ENCODE results near the gene OLFML1. TPM values are rescaled to one million over a fixed set of nuclear protein-coding genes. Genes with fewer than 3 reads are reported as not detected.

OLFML1 gene
- total and polyA plus RNA-seq, 4 donors = 4.2 to 34.9 (median 15.4) TPM

GRCh38 chr11:7536100-7536499 lies 50.8 kb downstream of the OLFML1 start:
- peaks cover 3% of the 10 kb centered on the region for H3K4me1 ChIP-seq (ENCODE audit: control insufficient read depth, insufficient read depth, low read length)
- WGBS (ENCODE audit: insufficient coverage) = 32% methylated on average over 6 of the region's 8 CpGs
- H3K4me3 ChIP-seq (ENCODE audit: low read depth, low read length) = no peak overlapping the region
- H3K9me3 ChIP-seq (ENCODE audit: control insufficient read depth, insufficient read depth, low read length) = no peaks in the 10 kb centered on the region
- DNase-seq (ENCODE audit: low read depth in 4 of 6, low spot score in 6 of 6) = no peak
- peaks cover 3% of the 10 kb centered on the region for H3K27me3 ChIP-seq (ENCODE audit: control insufficient read depth, insufficient read depth, low read length)
- no peak overlapping the region for H3K27ac ChIP-seq (ENCODE audit: low read depth, low read length)
- no peaks in the 10 kb centered on the region for H3K36me3 ChIP-seq (ENCODE audit: control insufficient read depth, insufficient read depth, low read length)

DNA sequence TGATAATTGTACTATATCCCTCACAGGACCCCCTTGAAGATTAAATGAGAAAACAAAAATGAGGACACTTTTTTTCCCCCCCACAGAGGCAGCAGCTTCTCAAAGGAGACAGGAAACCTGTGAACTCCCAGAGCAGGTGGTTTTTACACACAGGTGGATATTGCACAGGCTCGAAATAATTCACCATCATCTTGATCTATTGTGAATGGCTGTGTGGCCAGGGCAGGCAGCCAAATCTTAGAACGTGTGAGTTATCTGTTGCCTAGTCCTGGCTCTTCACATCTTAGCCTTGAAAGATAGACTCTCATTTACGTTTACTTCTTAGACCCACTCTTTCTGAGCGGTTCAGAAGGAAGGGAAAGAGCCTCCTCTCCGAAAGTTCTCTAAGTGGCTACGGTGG lies 52.0 kb downstream of the OLFML1 start:
- no peak overlapping the region for H3K27ac ChIP-seq (ENCODE audit: low read depth, low read length)
- H3K9me3 ChIP-seq (ENCODE audit: control insufficient read depth, insufficient read depth, low read length) = no peaks in the 10 kb centered on the region
- H3K4me3 ChIP-seq (ENCODE audit: low read depth, low read length) = no peak overlapping the region
- DNase-seq (ENCODE audit: low read depth in 4 of 6, low spot score in 6 of 6) = peak in 1 of 6 donors; percentile 59
- 62% methylated on average over 3 of the region's 6 CpGs for WGBS (ENCODE audit: insufficient coverage)
- H3K4me1 ChIP-seq (ENCODE audit: control insufficient read depth, insufficient read depth, low read length) = peaks cover 3% of the 10 kb centered on the region
- H3K27me3 ChIP-seq (ENCODE audit: control insufficient read depth, insufficient read depth, low read length) = peaks cover 3% of the 10 kb centered on the region
- H3K36me3 ChIP-seq (ENCODE audit: control insufficient read depth, insufficient read depth, low read length) = no peaks in the 10 kb centered on the region

DNA sequence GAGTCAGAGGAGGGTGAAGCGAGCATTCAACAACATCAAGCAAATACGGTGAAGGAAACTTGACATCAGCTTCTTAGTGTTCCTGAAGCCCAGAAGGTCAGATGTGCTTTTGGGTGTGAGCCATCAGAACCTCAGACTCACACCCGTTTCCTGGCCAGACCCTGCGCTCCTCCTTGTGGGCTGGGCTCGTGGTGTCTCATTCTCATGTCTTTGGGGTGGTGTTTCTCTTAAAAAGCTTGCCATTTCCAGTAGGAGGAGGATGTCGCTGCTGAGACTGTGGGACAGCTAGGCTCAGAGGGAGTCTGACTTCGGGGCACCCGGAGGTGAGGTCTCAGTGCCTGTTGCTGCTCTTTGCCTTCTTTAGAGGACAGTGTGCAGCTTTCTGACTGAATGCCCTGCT lies 52.7 kb downstream of the OLFML1 start:
- no peaks in the 10 kb centered on the region for H3K36me3 ChIP-seq (ENCODE audit: control insufficient read depth, insufficient read depth, low read length)
- H3K27me3 ChIP-seq (ENCODE audit: control insufficient read depth, insufficient read depth, low read length) = peaks cover 3% of the 10 kb centered on the region
- 92% methylated on average over 7 of the region's 8 CpGs for WGBS (ENCODE audit: insufficient coverage)
- no peak overlapping the region for H3K27ac ChIP-seq (ENCODE audit: low read depth, low read length)
- peaks cover 3% of the 10 kb centered on the region for H3K4me1 ChIP-seq (ENCODE audit: control insufficient read depth, insufficient read depth, low read length)
- H3K4me3 ChIP-seq (ENCODE audit: low read depth, low read length) = no peak overlapping the region
- H3K9me3 ChIP-seq (ENCODE audit: control insufficient read depth, insufficient read depth, low read length) = no peaks in the 10 kb centered on the region
- DNase-seq (ENCODE audit: low read depth in 4 of 6, low spot score in 6 of 6) = no peak

GRCh38 chr11:7538466-7539454 lies 53.5 kb downstream of the OLFML1 start:
- H3K4me1 ChIP-seq (ENCODE audit: control insufficient read depth, insufficient read depth, low read length) = peaks cover 3% of the 10 kb centered on the region
- no peaks in the 10 kb centered on the region for H3K9me3 ChIP-seq (ENCODE audit: control insufficient read depth, insufficient read depth, low read length)
- no peaks in the 10 kb centered on the region for H3K36me3 ChIP-seq (ENCODE audit: control insufficient read depth, insufficient read depth, low read length)
- H3K27me3 ChIP-seq (ENCODE audit: control insufficient read depth, insufficient read depth, low read length) = peaks cover 3% of the 10 kb centered on the region
- no peak for DNase-seq (ENCODE audit: low read depth in 4 of 6, low spot score in 6 of 6)
- no peak overlapping the region for H3K4me3 ChIP-seq (ENCODE audit: low read depth, low read length)
- no peak overlapping the region for H3K27ac ChIP-seq (ENCODE audit: low read depth, low read length)
- 72% methylated on average over 11 of the region's 12 CpGs for WGBS (ENCODE audit: insufficient coverage)

GRCh38 chr11:7540830-7541555 lies 55.7 kb downstream of the OLFML1 start:
- WGBS (ENCODE audit: insufficient coverage) = 90% methylated on average over 8 of the region's 8 CpGs
- DNase-seq (ENCODE audit: low read depth in 4 of 6, low spot score in 6 of 6) = no peak
- Histone ChIP-seq H3K9me3 (ENCODE audit: control insufficient read depth, insufficient read depth, low read length) (no peaks in the 10 kb centered on the region), H3K4me3 (ENCODE audit: low read depth, low read length) (no peak overlapping the region), H3K27ac (ENCODE audit: low read depth, low read length) (no peak overlapping the region), H3K27me3 (ENCODE audit: control insufficient read depth, insufficient read depth, low read length) (peaks cover 3% of the 10 kb centered on the region), H3K36me3 (ENCODE audit: control insufficient read depth, insufficient read depth, low read length) (no peaks in the 10 kb centered on the region), H3K4me1 (ENCODE audit: control insufficient read depth, insufficient read depth, low read length) (peaks cover 3% of the 10 kb centered on the region)

DNA sequence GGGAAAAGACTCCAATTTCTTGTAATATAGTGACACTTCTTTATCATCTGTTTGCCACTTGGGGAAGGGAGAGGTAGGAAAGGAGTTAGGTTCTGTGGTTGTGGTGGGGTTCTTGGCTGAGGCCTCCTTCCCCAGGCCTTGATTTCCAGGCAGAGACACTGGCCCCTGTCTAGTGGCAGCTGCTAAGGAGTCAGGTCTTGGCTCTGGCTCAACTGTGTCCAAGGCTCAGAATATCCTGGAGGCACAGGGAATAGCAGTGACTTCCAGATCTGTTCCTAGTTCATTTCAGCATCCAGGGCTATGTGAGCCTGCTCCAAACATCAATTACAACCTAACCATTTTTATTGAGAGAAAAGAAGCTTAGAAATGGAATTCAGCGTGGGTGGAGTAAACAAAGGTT lies 58.0 kb downstream of the OLFML1 start:
- Histone ChIP-seq H3K9me3 (ENCODE audit: control insufficient read depth, insufficient read depth, low read length) (no peaks in the 10 kb centered on the region), H3K36me3 (ENCODE audit: control insufficient read depth, insufficient read depth, low read length) (no peaks in the 10 kb centered on the region), H3K4me3 (ENCODE audit: low read depth, low read length) (no peak overlapping the region), H3K27me3 (ENCODE audit: control insufficient read depth, insufficient read depth, low read length) (no peaks in the 10 kb centered on the region), H3K4me1 (ENCODE audit: control insufficient read depth, insufficient read depth, low read length) (peaks cover 3% of the 10 kb centered on the region), H3K27ac (ENCODE audit: low read depth, low read length) (no peak overlapping the region)
- WGBS (ENCODE audit: insufficient coverage) = no CpG with 5 or more reads among the region's 1 CpG
- peak in 1 of 6 donors; percentile 15 for DNase-seq (ENCODE audit: low read depth in 4 of 6, low spot score in 6 of 6)

DNA sequence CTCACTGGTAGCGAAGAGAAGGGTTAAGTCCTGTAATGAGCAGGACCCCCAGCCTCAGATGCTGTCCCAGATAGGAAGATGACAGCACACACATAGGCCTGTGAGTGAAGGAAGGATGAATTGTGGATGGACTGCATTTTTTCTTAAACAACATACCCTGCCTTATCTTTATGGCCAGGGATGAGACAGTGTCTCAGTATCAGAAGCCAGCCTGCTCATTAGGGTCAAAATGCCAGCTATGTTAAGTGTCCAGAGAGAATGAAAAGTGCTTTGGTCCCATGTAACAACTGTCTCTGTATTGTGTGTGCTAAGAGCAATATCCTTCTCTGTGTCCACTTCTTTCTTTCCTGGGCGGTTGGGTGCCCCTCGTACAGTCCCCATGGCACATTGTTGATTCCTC lies 58.7 kb downstream of the OLFML1 start:
- H3K4me1 ChIP-seq (ENCODE audit: control insufficient read depth, insufficient read depth, low read length) = peaks cover 3% of the 10 kb centered on the region
- no peak for DNase-seq (ENCODE audit: low read depth in 4 of 6, low spot score in 6 of 6)
- H3K4me3 ChIP-seq (ENCODE audit: low read depth, low read length) = no peak overlapping the region
- H3K27me3 ChIP-seq (ENCODE audit: control insufficient read depth, insufficient read depth, low read length) = no peaks in the 10 kb centered on the region
- no peaks in the 10 kb centered on the region for H3K36me3 ChIP-seq (ENCODE audit: control insufficient read depth, insufficient read depth, low read length)
- H3K9me3 ChIP-seq (ENCODE audit: control insufficient read depth, insufficient read depth, low read length) = no peaks in the 10 kb centered on the region
- no peak overlapping the region for H3K27ac ChIP-seq (ENCODE audit: low read depth, low read length)
- 80% methylated on average over 1 of the region's 3 CpGs for WGBS (ENCODE audit: insufficient coverage)

DNA sequence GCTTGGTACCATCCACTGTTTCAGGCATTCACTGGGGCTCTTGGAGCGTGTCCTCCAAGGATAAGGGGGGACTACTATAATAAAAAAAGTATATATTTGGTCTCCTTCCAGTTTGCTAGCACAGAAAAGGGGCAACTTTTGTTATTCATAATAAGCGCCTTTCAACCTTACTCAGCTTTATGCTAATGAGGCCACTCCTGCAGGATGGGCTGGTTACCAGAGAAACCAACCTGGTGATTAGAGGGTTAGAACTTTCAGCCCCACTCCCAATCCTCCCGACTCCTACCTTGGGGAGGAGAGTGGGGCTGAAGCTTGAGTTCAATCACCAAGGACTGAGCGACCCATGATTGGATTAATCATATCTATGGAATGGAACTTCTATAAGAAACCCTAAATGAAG lies 60.3 kb downstream of the OLFML1 start:
- H3K27ac ChIP-seq (ENCODE audit: low read depth, low read length) = no peak overlapping the region
- no peaks in the 10 kb centered on the region for H3K4me1 ChIP-seq (ENCODE audit: control insufficient read depth, insufficient read depth, low read length)
- DNase-seq (ENCODE audit: low read depth in 4 of 6, low spot score in 6 of 6) = no peak
- H3K9me3 ChIP-seq (ENCODE audit: control insufficient read depth, insufficient read depth, low read length) = no peaks in the 10 kb centered on the region
- H3K4me3 ChIP-seq (ENCODE audit: low read depth, low read length) = no peak overlapping the region
- no peaks in the 10 kb centered on the region for H3K27me3 ChIP-seq (ENCODE audit: control insufficient read depth, insufficient read depth, low read length)
- WGBS (ENCODE audit: insufficient coverage) = no CpG with 5 or more reads among the region's 4 CpGs
- no peaks in the 10 kb centered on the region for H3K36me3 ChIP-seq (ENCODE audit: control insufficient read depth, insufficient read depth, low read length)

DNA sequence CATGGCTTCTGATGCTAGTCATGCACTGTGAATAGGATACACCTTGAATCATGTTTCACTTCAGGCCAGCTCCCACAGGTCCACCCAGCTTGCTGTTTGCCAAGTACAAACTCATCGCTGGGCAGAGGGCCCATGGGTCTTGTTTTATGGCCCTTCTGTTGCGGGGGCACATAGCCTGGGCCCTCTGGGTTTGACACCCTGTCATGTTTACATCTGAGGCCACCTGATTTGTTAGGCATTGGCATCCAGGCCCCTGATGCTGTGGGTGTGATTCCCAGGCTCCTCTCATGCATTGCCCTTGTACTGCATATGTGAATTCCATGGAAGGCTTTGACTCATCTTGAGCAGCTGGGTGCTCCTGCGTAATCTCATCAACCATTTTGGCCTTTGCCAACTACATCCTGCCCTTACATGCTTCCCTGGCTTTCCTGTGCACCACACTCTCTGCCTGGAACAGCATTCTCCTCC lies 61.1 kb downstream of the OLFML1 start:
- no peak overlapping the region for H3K27ac ChIP-seq (ENCODE audit: low read depth, low read length)
- no peaks in the 10 kb centered on the region for H3K4me1 ChIP-seq (ENCODE audit: control insufficient read depth, insufficient read depth, low read length)
- H3K36me3 ChIP-seq (ENCODE audit: control insufficient read depth, insufficient read depth, low read length) = no peaks in the 10 kb centered on the region
- 82% methylated on average over 3 of the region's 3 CpGs for WGBS (ENCODE audit: insufficient coverage)
- no peak overlapping the region for H3K4me3 ChIP-seq (ENCODE audit: low read depth, low read length)
- no peaks in the 10 kb centered on the region for H3K9me3 ChIP-seq (ENCODE audit: control insufficient read depth, insufficient read depth, low read length)
- DNase-seq (ENCODE audit: low read depth in 4 of 6, low spot score in 6 of 6) = no peak
- no peaks in the 10 kb centered on the region for H3K27me3 ChIP-seq (ENCODE audit: control insufficient read depth, insufficient read depth, low read length)

Measured in spinal cord (tissue), 10 donors.